H1 (cell line): ENCODE data around the gene ENPEP. TPM values are rescaled to one million over a fixed set of nuclear protein-coding genes. Genes with fewer than 3 reads are reported as not detected.

ENCODE experiments used
- CTBP2 ChIP-seq: IDR thresholded peaks from 2 replicates; pipeline ENCODE4 v1.7.0; 2011; ENCODE audit warnings: borderline replicate concordance, mild to moderate bottlenecking, moderate library complexity, mixed read lengths, low read length; ENCODE audit not compliant: insufficient read depth, insufficient read length
- EZH2 ChIP-seq: fragments of 200-600 bp; sonication (generic); IDR thresholded peaks from 2 replicates; pipeline ENCODE4 v1.7.1; 2012; ENCODE audit warnings: low read depth, mild to moderate bottlenecking, moderate library complexity, low read length, inconsistent platforms; ENCODE audit not compliant: severe bottlenecking
- SP2 ChIP-seq: IDR thresholded peaks from 2 replicates; pipeline ENCODE4 v1.6.1; 2012; ENCODE audit warnings: mild to moderate bottlenecking, low read length, inconsistent platforms
- SRF ChIP-seq: IDR thresholded peaks from 2 replicates; pipeline ENCODE4 v1.6.1; 2011; ENCODE audit warnings: mild to moderate bottlenecking, low read depth, low read length, moderate library complexity
- TEAD4 ChIP-seq: IDR thresholded peaks from 2 replicates; pipeline ENCODE4 v1.6.1; 2012; ENCODE audit warnings: low read depth, low read length, inconsistent platforms, mixed read lengths
- polyA plus RNA-seq, 7 experiments: library from polyadenylated mRNA; depleted of rRNA in 3 of 7; stranded (reverse) in 5 of 7; unstranded in 2 of 7; fragments of >200 nt in 5 of 7; fragments of 200-250 nt in 2 of 7; gene quantifications; 1 replicate in 5 of 7; 2 replicates in 1 of 7; 4 replicates in 1 of 7; pipeline versions ENCODE4 v1.2.1 to v1.2.3, GENCODE V29; 2011 to 2013; ENCODE audit warnings: missing spikeins in 2 of 7, mixed read lengths in 2 of 7
- total RNA-seq: library from RNA; stranded (reverse); fragmentation: NEBNext Ultra II Directional; extraction: Animal tissue kit (Norgen Biotek cat#: 25700); gene quantifications from 2 replicates; pipeline ENCODE4 v1.2.1, GENCODE V29; 2021
- TF ChIP-seq, protein P1 (sequence below): fragments of 300-600 bp; sonication (generic); IDR thresholded peaks from 2 replicates; pipeline ENCODE4 v1.7.1; 2012; ENCODE audit warnings: low read length, moderate library complexity, mild to moderate bottlenecking, inconsistent platforms; ENCODE audit not compliant: insufficient replicate concordance

ENPEP gene
- total and polyA plus RNA-seq, 2 of the 8 experiments (the other 6 are each of a cell fraction or from before 2014, with no cell fraction given), result 0.09 to 0.61 TPM

DNA sequence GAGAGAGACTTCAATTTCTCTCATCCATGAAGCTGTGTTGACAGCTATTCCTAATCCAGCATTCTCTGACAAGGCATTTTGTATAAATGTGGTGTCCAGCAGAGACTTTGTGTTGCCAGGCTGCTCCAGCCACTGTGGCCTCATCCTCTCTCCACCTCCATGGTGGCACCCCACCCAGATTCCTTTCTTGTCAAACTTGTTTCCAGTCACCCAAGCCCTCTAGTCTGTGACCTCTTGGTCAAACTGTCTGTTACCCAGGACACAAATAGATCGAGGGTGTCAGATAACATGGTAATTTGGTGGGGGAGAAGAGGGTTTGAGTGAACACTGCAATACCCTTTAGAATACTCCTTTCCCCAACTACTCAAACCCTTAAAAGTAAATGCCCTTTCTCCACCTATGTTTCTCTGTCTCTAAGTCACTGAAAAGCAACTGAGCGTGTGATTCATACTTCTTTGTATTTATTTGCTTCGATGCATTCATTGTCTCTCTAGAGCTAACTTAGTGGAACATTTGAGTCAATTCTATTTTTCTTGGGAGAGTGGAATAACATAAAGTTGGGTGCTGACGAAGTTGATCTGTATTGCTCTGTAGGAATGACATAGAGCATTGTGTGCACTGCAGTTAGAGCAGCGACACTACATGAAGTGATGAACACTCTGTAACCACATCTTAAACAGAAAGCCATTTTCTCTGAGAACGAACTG is 133.2 kb downstream of the ENPEP start (continued):
- TF ChIP-seq, protein P1, sequence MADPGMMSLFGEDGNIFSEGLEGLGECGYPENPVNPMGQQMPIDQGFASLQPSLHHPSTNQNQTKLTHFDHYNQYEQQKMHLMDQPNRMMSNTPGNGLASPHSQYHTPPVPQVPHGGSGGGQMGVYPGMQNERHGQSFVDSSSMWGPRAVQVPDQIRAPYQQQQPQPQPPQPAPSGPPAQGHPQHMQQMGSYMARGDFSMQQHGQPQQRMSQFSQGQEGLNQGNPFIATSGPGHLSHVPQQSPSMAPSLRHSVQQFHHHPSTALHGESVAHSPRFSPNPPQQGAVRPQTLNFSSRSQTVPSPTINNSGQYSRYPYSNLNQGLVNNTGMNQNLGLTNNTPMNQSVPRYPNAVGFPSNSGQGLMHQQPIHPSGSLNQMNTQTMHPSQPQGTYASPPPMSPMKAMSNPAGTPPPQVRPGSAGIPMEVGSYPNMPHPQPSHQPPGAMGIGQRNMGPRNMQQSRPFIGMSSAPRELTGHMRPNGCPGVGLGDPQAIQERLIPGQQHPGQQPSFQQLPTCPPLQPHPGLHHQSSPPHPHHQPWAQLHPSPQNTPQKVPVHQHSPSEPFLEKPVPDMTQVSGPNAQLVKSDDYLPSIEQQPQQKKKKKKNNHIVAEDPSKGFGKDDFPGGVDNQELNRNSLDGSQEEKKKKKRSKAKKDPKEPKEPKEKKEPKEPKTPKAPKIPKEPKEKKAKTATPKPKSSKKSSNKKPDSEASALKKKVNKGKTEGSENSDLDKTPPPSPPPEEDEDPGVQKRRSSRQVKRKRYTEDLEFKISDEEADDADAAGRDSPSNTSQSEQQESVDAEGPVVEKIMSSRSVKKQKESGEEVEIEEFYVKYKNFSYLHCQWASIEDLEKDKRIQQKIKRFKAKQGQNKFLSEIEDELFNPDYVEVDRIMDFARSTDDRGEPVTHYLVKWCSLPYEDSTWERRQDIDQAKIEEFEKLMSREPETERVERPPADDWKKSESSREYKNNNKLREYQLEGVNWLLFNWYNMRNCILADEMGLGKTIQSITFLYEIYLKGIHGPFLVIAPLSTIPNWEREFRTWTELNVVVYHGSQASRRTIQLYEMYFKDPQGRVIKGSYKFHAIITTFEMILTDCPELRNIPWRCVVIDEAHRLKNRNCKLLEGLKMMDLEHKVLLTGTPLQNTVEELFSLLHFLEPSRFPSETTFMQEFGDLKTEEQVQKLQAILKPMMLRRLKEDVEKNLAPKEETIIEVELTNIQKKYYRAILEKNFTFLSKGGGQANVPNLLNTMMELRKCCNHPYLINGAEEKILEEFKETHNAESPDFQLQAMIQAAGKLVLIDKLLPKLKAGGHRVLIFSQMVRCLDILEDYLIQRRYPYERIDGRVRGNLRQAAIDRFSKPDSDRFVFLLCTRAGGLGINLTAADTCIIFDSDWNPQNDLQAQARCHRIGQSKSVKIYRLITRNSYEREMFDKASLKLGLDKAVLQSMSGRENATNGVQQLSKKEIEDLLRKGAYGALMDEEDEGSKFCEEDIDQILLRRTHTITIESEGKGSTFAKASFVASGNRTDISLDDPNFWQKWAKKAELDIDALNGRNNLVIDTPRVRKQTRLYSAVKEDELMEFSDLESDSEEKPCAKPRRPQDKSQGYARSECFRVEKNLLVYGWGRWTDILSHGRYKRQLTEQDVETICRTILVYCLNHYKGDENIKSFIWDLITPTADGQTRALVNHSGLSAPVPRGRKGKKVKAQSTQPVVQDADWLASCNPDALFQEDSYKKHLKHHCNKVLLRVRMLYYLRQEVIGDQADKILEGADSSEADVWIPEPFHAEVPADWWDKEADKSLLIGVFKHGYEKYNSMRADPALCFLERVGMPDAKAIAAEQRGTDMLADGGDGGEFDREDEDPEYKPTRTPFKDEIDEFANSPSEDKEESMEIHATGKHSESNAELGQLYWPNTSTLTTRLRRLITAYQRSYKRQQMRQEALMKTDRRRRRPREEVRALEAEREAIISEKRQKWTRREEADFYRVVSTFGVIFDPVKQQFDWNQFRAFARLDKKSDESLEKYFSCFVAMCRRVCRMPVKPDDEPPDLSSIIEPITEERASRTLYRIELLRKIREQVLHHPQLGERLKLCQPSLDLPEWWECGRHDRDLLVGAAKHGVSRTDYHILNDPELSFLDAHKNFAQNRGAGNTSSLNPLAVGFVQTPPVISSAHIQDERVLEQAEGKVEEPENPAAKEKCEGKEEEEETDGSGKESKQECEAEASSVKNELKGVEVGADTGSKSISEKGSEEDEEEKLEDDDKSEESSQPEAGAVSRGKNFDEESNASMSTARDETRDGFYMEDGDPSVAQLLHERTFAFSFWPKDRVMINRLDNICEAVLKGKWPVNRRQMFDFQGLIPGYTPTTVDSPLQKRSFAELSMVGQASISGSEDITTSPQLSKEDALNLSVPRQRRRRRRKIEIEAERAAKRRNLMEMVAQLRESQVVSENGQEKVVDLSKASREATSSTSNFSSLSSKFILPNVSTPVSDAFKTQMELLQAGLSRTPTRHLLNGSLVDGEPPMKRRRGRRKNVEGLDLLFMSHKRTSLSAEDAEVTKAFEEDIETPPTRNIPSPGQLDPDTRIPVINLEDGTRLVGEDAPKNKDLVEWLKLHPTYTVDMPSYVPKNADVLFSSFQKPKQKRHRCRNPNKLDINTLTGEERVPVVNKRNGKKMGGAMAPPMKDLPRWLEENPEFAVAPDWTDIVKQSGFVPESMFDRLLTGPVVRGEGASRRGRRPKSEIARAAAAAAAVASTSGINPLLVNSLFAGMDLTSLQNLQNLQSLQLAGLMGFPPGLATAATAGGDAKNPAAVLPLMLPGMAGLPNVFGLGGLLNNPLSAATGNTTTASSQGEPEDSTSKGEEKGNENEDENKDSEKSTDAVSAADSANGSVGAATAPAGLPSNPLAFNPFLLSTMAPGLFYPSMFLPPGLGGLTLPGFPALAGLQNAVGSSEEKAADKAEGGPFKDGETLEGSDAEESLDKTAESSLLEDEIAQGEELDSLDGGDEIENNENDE, result no peak
- TF ChIP-seq SRF (no peak), EZH2 (no peak), CTBP2 (no peak), TEAD4 (no peak), SP2 (no peak)
